ENCODE data around the gene CDH13. TPM values are rescaled to one million over a fixed set of nuclear protein-coding genes. Genes with fewer than 3 reads are reported as not detected.

CDH13 gene
- total RNA-seq, 2 experiments from 2014 or later, result not detected

DNA sequence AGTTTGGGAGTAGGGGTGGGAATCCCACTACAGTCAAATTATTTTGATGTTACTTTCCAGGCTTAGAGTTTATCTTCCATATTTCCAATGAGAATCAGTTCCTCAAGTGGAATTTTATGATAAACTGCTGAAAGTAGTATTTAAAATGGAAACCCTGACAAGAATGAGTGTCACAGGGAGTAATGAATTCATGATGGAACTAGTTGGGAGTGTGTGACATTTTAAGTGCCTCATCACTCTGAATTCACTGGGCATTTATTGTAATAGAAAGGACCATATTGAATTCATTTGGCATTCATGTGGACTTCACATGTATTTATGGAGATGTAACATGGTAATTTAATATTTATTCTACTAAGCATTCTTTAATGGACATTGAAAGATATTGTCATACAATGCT is 320.9 kb downstream of the CDH13 start:
- ChIA-PET CTCF (ENCODE audit: unreplicated experiment) (no interaction called here), POLR2A (no interaction called here)
- intact Hi-C loops (cut with micrococcal nuclease; ENCODE audit: unreplicated experiment), result no loop called here
- Histone ChIP-seq H3K4me1 (ENCODE audit: insufficient read depth, low read length, poor library complexity, severe bottlenecking) (no peaks in the 10 kb centered on the region), H3K9me3 (ENCODE audit: low read length) (no peaks in the 10 kb centered on the region), H3K27ac (ENCODE audit: low read depth, low read length, poor library complexity, severe bottlenecking) (no peak overlapping the region), H3K79me2 (ENCODE audit: insufficient read depth, low read depth, low read length) (no peaks in the 10 kb centered on the region), H3K9me2 (ENCODE audit: insufficient read depth, low read length) (no peaks in the 10 kb centered on the region), H2AFZ (ENCODE audit: low read length) (no peak overlapping the region), H4K20me1 (ENCODE audit: insufficient read depth, low read length) (no peaks in the 10 kb centered on the region), H3K4me2 (ENCODE audit: low read length) (no peak overlapping the region), H3K4me3 (ENCODE audit: low read depth, low read length, poor library complexity, severe bottlenecking) (no peak overlapping the region), H3K36me3 (ENCODE audit: insufficient read depth, low read length) (no peaks in the 10 kb centered on the region)
- BruUV-seq (replicated peaks), result no TSS peak
- no peak for DNase-seq (ENCODE audit: low spot score)
- TF ChIP-seq EZH2phosphoT487 (IDR thresholded peaks at IDR 0.05; ENCODE audit: borderline replicate concordance, low read depth, low read length), result no peak
- TF ChIP-seq, protein P1, sequence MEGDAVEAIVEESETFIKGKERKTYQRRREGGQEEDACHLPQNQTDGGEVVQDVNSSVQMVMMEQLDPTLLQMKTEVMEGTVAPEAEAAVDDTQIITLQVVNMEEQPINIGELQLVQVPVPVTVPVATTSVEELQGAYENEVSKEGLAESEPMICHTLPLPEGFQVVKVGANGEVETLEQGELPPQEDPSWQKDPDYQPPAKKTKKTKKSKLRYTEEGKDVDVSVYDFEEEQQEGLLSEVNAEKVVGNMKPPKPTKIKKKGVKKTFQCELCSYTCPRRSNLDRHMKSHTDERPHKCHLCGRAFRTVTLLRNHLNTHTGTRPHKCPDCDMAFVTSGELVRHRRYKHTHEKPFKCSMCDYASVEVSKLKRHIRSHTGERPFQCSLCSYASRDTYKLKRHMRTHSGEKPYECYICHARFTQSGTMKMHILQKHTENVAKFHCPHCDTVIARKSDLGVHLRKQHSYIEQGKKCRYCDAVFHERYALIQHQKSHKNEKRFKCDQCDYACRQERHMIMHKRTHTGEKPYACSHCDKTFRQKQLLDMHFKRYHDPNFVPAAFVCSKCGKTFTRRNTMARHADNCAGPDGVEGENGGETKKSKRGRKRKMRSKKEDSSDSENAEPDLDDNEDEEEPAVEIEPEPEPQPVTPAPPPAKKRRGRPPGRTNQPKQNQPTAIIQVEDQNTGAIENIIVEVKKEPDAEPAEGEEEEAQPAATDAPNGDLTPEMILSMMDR (conservative IDR thresholded peaks at IDR 0.05; ENCODE audit: low read length), result no peak

DNA sequence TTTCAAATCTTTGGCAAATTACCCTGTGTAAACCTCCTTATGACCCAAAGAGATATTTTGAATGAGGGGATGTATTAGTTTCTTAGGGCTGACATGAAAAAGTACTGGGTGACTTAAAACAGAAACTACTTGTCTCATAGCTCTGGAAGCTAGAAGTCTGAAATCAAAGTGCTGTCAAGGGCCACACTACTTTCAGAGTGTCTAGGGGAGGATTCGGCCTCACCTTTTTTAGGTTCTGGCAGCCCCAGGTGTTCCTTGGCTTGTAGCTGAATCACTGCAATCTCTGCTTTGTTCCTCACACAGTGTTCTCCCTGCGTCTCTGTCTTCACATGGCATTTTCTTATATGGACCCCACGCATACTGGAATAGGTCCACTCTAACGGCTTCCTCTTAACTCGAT is 322.2 kb downstream of the CDH13 start:
- Histone ChIP-seq H3K4me1 (ENCODE audit: insufficient read depth, low read length, poor library complexity, severe bottlenecking) (no peaks in the 10 kb centered on the region), H3K9me3 (ENCODE audit: low read length) (no peaks in the 10 kb centered on the region), H3K79me2 (ENCODE audit: insufficient read depth, low read depth, low read length) (no peaks in the 10 kb centered on the region), H3K4me3 (ENCODE audit: low read depth, low read length, poor library complexity, severe bottlenecking) (no peak overlapping the region), H4K20me1 (ENCODE audit: insufficient read depth, low read length) (no peaks in the 10 kb centered on the region), H3K9me2 (ENCODE audit: insufficient read depth, low read length) (no peaks in the 10 kb centered on the region), H2AFZ (ENCODE audit: low read length) (no peak overlapping the region), H3K4me2 (ENCODE audit: low read length) (no peak overlapping the region), H3K36me3 (ENCODE audit: insufficient read depth, low read length) (no peaks in the 10 kb centered on the region), H3K27ac (ENCODE audit: low read depth, low read length, poor library complexity, severe bottlenecking) (no peak overlapping the region)
- no peak for TF ChIP-seq EZH2phosphoT487 (IDR thresholded peaks at IDR 0.05; ENCODE audit: borderline replicate concordance, low read depth, low read length)
- TF ChIP-seq, protein P1 (conservative IDR thresholded peaks at IDR 0.05; ENCODE audit: low read length), result no peak
- ChIA-PET CTCF (ENCODE audit: unreplicated experiment) (no interaction called here), POLR2A (no interaction called here)
- DNase-seq (ENCODE audit: low spot score), result no peak
- BruUV-seq (replicated peaks), result no TSS peak
- intact Hi-C loops (cut with micrococcal nuclease; ENCODE audit: unreplicated experiment), result no loop called here

DNA sequence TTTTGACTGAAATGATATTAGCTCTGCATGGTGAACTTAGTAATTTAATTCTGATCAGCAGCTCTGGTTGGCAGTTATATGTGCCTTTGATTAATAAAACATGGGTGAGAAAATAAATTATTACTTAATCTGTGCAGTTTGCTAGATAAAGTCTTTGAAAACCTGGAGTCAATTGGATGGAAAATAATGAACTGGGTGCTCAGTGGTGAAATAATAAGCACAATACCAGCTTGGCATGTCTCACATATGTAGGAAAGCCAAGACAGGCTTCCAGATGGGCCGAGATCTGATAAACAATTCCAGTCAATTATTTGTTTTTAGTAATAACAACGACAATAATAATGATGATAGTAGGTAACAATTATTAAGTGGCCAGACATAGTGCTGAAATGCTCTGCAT is 326.7 kb downstream of the CDH13 start:
- no peak for DNase-seq (ENCODE audit: low spot score)
- no peak overlapping the region for H3K4me3 ChIP-seq (ENCODE audit: low read depth, low read length, poor library complexity, severe bottlenecking)
- intact Hi-C loops (cut with micrococcal nuclease; ENCODE audit: unreplicated experiment), result no loop called here
- H3K9me2 ChIP-seq (ENCODE audit: insufficient read depth, low read length), result no peaks in the 10 kb centered on the region
- no peaks in the 10 kb centered on the region for H3K4me1 ChIP-seq (ENCODE audit: insufficient read depth, low read length, poor library complexity, severe bottlenecking)
- BruUV-seq (replicated peaks), result no TSS peak
- no peak for TF ChIP-seq EZH2phosphoT487 (IDR thresholded peaks at IDR 0.05; ENCODE audit: borderline replicate concordance, low read depth, low read length)
- TF ChIP-seq, protein P1 (conservative IDR thresholded peaks at IDR 0.05; ENCODE audit: low read length), result no peak
- no peak overlapping the region for H3K4me2 ChIP-seq (ENCODE audit: low read length)
- POLR2A ChIA-PET, result no interaction called here
- no peaks in the 10 kb centered on the region for H3K36me3 ChIP-seq (ENCODE audit: insufficient read depth, low read length)
- H3K27ac ChIP-seq (ENCODE audit: low read depth, low read length, poor library complexity, severe bottlenecking), result no peak overlapping the region
- H3K9me3 ChIP-seq (ENCODE audit: low read length), result no peaks in the 10 kb centered on the region
- H3K79me2 ChIP-seq (ENCODE audit: insufficient read depth, low read depth, low read length), result no peaks in the 10 kb centered on the region
- no peaks in the 10 kb centered on the region for H4K20me1 ChIP-seq (ENCODE audit: insufficient read depth, low read length)
- CTCF ChIA-PET (ENCODE audit: unreplicated experiment), result no interaction called here
- H2AFZ ChIP-seq (ENCODE audit: low read length), result no peak overlapping the region

All from OCI-LY7 (cell line).